Stimulated activated CD4-positive, alpha-beta T cell treated with anti-CD3 and anti-CD28 coated beads, TNF-alpha, amount 100 ng/mL, for 24 hours (primary cell): Measurements from ENCODE around the gene SYNM.

Experiments used
- DNase-seq, 3 experiments: peaks; one replicate each; pipeline ENCODE4 v3.0.0-alpha.2; 2020; ENCODE audit warnings: low read depth in 3 of 3

The SYNM gene

GRCh38 chr15:99167201-99167600 is 62.3 kb downstream of the SYNM start:
- no peak for DNase-seq

- DNase-seq = no peak
Measured at GRCh38 chr15:99167640-99168039, 62.8 kb downstream of the SYNM start.

- no peak for DNase-seq
Measured at GRCh38 chr15:99168601-99169580, 64.0 kb downstream of the SYNM start.

GRCh38 chr15:99169769-99170311 is 65.0 kb downstream of the SYNM start:
- DNase-seq = no peak

GRCh38 chr15:99170476-99171065 is 65.7 kb downstream of the SYNM start:
- no peak for DNase-seq

GRCh38 chr15:99172171-99172570 is 67.3 kb downstream of the SYNM start:
- no peak for DNase-seq

GRCh38 chr15:99172989-99173388 is 68.1 kb downstream of the SYNM start:
- no peak for DNase-seq

GRCh38 chr15:99174567-99175395 is 69.9 kb downstream of the SYNM start:
- no peak for DNase-seq

- DNase-seq = no peak
Measured at GRCh38 chr15:99176757-99177156, 71.9 kb downstream of the SYNM start.

GRCh38 chr15:99177679-99178078 is 72.8 kb downstream of the SYNM start:
- no peak for DNase-seq

GRCh38 chr15:99180086-99180963 is 75.4 kb downstream of the SYNM start:
- DNase-seq = no peak

GRCh38 chr15:99180964-99181306 is 76.1 kb downstream of the SYNM start:
- DNase-seq = no peak

GRCh38 chr15:99181545-99181971 is 76.7 kb downstream of the SYNM start:
- no peak for DNase-seq

GRCh38 chr15:99182791-99183190 is 77.9 kb downstream of the SYNM start:
- no peak for DNase-seq
